ENCODE data around the gene GLB1L3.

Gene GLB1L3

GRCh38 chr11:134289789-134290188 lies 13.6 kb downstream of the GLB1L3 start:
- Histone ChIP-seq H3K36me3 (ENCODE audit: insufficient read depth, low read length) (peaks cover 6% of the 10 kb centered on the region), H3K4me1 (ENCODE audit: insufficient read depth, low read length) (peaks cover 8% of the 10 kb centered on the region; the same call in 1 of the 2 replicates), H3K27ac (ENCODE audit: low read depth, low read length) (no peak overlapping the region), H3K27me3 (ENCODE audit: insufficient read depth, low read length) (no peaks in the 10 kb centered on the region), H3K9me3 (ENCODE audit: insufficient read depth, low read depth, low read length) (no peaks in the 10 kb centered on the region), H3K4me3 (ENCODE audit: low read length) (no peak overlapping the region), H3K9ac (ENCODE audit: low read depth, low read length) (no peak overlapping the region)
- 76% methylated on average over 12 of the region's 12 CpGs for WGBS

DNA sequence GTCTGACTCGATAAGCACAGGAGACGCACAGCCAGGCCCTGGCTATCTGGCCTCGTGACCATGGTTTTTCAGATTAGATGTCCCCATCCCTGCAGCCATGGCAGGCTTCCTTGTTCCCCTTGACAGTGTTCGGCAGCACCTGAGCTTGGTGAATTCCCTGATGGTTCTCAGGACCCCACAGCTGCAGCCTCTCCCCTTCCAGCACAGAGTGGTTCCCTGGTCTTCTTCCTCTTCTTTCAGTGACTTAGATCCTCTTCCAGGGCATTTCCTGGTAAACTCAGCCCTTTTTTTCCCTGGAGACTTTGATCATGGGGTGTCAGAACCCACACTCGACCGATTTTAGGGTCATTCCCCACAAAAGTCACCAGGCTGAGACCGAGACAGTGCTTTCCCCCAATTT lies 14.5 kb downstream of the GLB1L3 start:
- Histone ChIP-seq H3K4me1 (ENCODE audit: insufficient read depth, low read length) (peaks cover 8% of the 10 kb centered on the region; the same call in 1 of the 2 replicates), H3K36me3 (ENCODE audit: insufficient read depth, low read length) (no peaks in the 10 kb centered on the region; the same call in 1 of the 2 replicates), H3K27me3 (ENCODE audit: insufficient read depth, low read length) (no peaks in the 10 kb centered on the region), H3K9ac (ENCODE audit: low read depth, low read length) (no peak overlapping the region), H3K27ac (ENCODE audit: low read depth, low read length) (no peak overlapping the region), H3K9me3 (ENCODE audit: insufficient read depth, low read depth, low read length) (no peaks in the 10 kb centered on the region), H3K4me3 (ENCODE audit: low read length) (no peak overlapping the region)
- WGBS, result 96% methylated on average over 7 of the region's 7 CpGs

DNA sequence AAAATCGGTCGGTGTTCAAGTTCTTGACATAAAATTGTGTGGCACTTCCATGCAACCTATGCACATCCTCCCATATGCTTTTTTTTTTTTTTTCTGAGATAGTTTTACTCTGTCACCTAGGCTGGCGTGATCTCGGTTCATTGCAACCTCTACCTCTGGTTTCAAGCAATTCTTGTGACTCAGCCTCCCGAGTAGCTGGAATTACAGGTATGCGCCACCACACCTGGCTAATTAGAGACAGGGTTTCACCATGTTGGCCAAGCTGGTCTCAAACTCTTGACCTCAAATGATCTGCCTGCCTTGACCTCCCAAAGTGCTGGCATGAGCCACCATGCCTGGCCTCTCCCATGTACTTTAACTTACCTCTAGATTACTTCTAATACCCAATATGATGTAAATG lies 15.0 kb downstream of the GLB1L3 start:
- no peaks in the 10 kb centered on the region for H3K9me3 ChIP-seq (ENCODE audit: insufficient read depth, low read depth, low read length)
- H3K27ac ChIP-seq (ENCODE audit: low read depth, low read length), result no peak overlapping the region
- no peak overlapping the region for H3K4me3 ChIP-seq (ENCODE audit: low read length)
- no peak overlapping the region for H3K9ac ChIP-seq (ENCODE audit: low read depth, low read length)
- WGBS, result 91% methylated on average over 6 of the region's 6 CpGs
- no peaks in the 10 kb centered on the region; the same call in 1 of the 2 replicates for H3K36me3 ChIP-seq (ENCODE audit: insufficient read depth, low read length)
- H3K4me1 ChIP-seq (ENCODE audit: insufficient read depth, low read length), result peaks cover 8% of the 10 kb centered on the region; the same call in 1 of the 2 replicates
- no peaks in the 10 kb centered on the region for H3K27me3 ChIP-seq (ENCODE audit: insufficient read depth, low read length)

GRCh38 chr11:134292661-134293060 lies 16.5 kb downstream of the GLB1L3 start:
- H3K9ac ChIP-seq (ENCODE audit: low read depth, low read length), result no peak overlapping the region
- H3K27ac ChIP-seq (ENCODE audit: low read depth, low read length), result no peak overlapping the region
- peaks cover 7% of the 10 kb centered on the region; the same call in 1 of the 2 replicates for H3K4me1 ChIP-seq (ENCODE audit: insufficient read depth, low read length)
- no peak overlapping the region for H3K4me3 ChIP-seq (ENCODE audit: low read length)
- no peaks in the 10 kb centered on the region for H3K9me3 ChIP-seq (ENCODE audit: insufficient read depth, low read depth, low read length)
- H3K36me3 ChIP-seq (ENCODE audit: insufficient read depth, low read length), result no peaks in the 10 kb centered on the region; the same call in 1 of the 2 replicates
- WGBS, result 89% methylated on average over 15 of the region's 15 CpGs
- no peaks in the 10 kb centered on the region for H3K27me3 ChIP-seq (ENCODE audit: insufficient read depth, low read length)

DNA sequence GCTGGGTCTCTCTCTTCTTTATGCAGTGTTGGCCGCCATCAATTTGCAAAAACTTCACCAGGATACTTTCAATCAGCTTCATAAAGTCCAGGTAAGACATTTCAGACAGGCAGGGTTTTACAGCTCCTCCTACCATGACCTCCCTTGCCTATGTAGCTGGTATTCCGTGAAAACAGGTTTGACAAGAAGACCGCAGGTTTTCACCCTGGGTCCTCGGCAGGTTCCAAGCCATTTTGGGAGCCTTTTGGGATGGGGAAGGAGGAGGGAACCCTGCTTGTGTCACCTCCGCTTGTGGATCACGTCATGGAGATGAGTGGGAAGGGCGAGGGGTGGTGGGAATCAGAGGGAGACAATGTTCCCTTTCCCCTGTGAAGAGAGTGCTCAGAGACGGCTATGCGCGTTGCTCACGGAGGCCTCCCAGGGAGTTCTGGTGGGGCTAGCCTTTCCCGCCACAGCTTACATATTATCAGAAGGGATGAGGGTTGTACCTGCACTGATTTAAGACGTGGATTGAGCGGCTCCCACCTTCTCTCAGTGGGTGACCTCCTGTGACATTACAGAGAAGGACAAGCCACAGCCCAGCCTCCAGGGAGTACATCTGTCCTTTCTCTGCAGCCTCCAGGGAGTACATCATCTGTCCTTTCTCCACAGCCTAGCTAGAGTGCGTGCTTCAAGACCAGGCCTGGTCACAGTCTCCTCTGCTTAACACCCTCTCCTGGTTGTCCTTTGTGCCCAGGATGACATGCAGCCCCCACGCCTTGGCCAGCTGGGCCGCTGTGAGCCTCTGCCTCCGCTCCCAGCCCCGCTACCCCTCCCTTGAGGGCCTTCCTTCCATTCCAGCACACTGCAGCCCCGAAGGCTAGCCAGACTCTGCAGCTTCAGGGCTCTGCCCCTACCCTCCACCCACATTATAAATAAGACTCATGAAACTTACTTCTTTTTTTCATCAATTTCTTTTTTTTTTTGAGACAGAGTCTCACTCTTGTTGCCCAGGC lies 17.2 kb downstream of the GLB1L3 start:
- H3K27ac ChIP-seq (ENCODE audit: low read depth, low read length), result no peak overlapping the region
- WGBS, result 88% methylated on average over 20 of the region's 20 CpGs
- no peaks in the 10 kb centered on the region; the same call in 1 of the 2 replicates for H3K36me3 ChIP-seq (ENCODE audit: insufficient read depth, low read length)
- H3K9ac ChIP-seq (ENCODE audit: low read depth, low read length), result no peak overlapping the region
- H3K9me3 ChIP-seq (ENCODE audit: insufficient read depth, low read depth, low read length), result no peaks in the 10 kb centered on the region
- peaks cover 4% of the 10 kb centered on the region; the same call in 1 of the 2 replicates for H3K4me1 ChIP-seq (ENCODE audit: insufficient read depth, low read length)
- no peaks in the 10 kb centered on the region for H3K27me3 ChIP-seq (ENCODE audit: insufficient read depth, low read length)
- H3K4me3 ChIP-seq (ENCODE audit: low read length), result no peak overlapping the region

- H3K4me1 ChIP-seq (ENCODE audit: insufficient read depth, low read length), result peaks cover under 1% of the 10 kb centered on the region; the same call in 1 of the 2 replicates
- H3K27me3 ChIP-seq (ENCODE audit: insufficient read depth, low read length), result no peaks in the 10 kb centered on the region
- 79% methylated on average over 9 of the region's 9 CpGs for WGBS
- H3K9ac ChIP-seq (ENCODE audit: low read depth, low read length), result no peak overlapping the region
- H3K36me3 ChIP-seq (ENCODE audit: insufficient read depth, low read length), result no peaks in the 10 kb centered on the region; the same call in 1 of the 2 replicates
- H3K27ac ChIP-seq (ENCODE audit: low read depth, low read length), result no peak overlapping the region
- H3K4me3 ChIP-seq (ENCODE audit: low read length), result no peak overlapping the region
- no peaks in the 10 kb centered on the region for H3K9me3 ChIP-seq (ENCODE audit: insufficient read depth, low read depth, low read length)
Measured at GRCh38 chr11:134294664-134295063, 18.5 kb downstream of the GLB1L3 start.

GRCh38 chr11:134312223-134312622 lies 36.0 kb downstream of the GLB1L3 start:
- Histone ChIP-seq H3K4me3 (ENCODE audit: low read length) (no peak overlapping the region), H3K27ac (ENCODE audit: low read depth, low read length) (no peak overlapping the region), H3K4me1 (ENCODE audit: insufficient read depth, low read length) (no peaks in the 10 kb centered on the region), H3K9ac (ENCODE audit: low read depth, low read length) (no peak overlapping the region), H3K27me3 (ENCODE audit: insufficient read depth, low read length) (no peaks in the 10 kb centered on the region), H3K36me3 (ENCODE audit: insufficient read depth, low read length) (peaks cover 5% of the 10 kb centered on the region; the same call in 1 of the 2 replicates), H3K9me3 (ENCODE audit: insufficient read depth, low read depth, low read length) (peaks cover 6% of the 10 kb centered on the region; the same call in 1 of the 2 replicates)
- 89% methylated on average over 12 of the region's 12 CpGs for WGBS

DNA sequence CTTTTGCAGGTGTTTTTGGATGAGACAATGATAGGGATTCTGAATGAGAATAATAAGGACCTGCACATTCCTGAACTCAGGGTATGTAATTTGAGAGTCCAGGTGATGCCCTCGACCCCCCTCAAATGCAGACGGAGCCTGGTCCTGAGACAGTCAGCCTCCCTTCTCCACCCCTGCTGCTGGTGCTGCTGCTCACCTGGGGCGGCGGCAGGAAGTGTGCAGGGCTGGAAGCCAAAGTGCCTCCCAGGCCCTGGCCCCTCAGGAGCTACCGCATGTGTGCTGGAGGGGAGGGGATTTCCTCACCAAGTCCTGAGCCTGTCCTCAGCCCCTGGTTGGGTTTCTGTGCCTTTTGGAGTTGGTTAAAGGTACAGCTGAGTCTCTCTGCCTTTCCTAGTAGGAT lies 36.6 kb downstream of the GLB1L3 start:
- no peak overlapping the region for H3K9ac ChIP-seq (ENCODE audit: low read depth, low read length)
- no peaks in the 10 kb centered on the region for H3K4me1 ChIP-seq (ENCODE audit: insufficient read depth, low read length)
- peaks cover 4% of the 10 kb centered on the region; the same call in 1 of the 2 replicates for H3K36me3 ChIP-seq (ENCODE audit: insufficient read depth, low read length)
- no peak overlapping the region for H3K4me3 ChIP-seq (ENCODE audit: low read length)
- WGBS, result 88% methylated on average over 5 of the region's 5 CpGs
- peaks cover 12% of the 10 kb centered on the region; the same call in 1 of the 2 replicates for H3K9me3 ChIP-seq (ENCODE audit: insufficient read depth, low read depth, low read length)
- H3K27ac ChIP-seq (ENCODE audit: low read depth, low read length), result no peak overlapping the region
- H3K27me3 ChIP-seq (ENCODE audit: insufficient read depth, low read length), result no peaks in the 10 kb centered on the region

- Histone ChIP-seq H3K27ac (ENCODE audit: low read depth, low read length) (no peak overlapping the region), H3K36me3 (ENCODE audit: insufficient read depth, low read length) (0 out of 2 replicates have a peak, but pooled peaks cover 2% of the 10 kb centered on the region), H3K27me3 (ENCODE audit: insufficient read depth, low read length) (no peaks in the 10 kb centered on the region), H3K9ac (ENCODE audit: low read depth, low read length) (no peak overlapping the region), H3K4me3 (ENCODE audit: low read length) (no peak overlapping the region), H3K4me1 (ENCODE audit: insufficient read depth, low read length) (no peaks in the 10 kb centered on the region), H3K9me3 (ENCODE audit: insufficient read depth, low read depth, low read length) (peaks cover 13% of the 10 kb centered on the region; the same call in 1 of the 2 replicates)
- 88% methylated on average over 10 of the region's 10 CpGs for WGBS
Measured at GRCh38 chr11:134313379-134313778, 37.2 kb downstream of the GLB1L3 start.

DNA sequence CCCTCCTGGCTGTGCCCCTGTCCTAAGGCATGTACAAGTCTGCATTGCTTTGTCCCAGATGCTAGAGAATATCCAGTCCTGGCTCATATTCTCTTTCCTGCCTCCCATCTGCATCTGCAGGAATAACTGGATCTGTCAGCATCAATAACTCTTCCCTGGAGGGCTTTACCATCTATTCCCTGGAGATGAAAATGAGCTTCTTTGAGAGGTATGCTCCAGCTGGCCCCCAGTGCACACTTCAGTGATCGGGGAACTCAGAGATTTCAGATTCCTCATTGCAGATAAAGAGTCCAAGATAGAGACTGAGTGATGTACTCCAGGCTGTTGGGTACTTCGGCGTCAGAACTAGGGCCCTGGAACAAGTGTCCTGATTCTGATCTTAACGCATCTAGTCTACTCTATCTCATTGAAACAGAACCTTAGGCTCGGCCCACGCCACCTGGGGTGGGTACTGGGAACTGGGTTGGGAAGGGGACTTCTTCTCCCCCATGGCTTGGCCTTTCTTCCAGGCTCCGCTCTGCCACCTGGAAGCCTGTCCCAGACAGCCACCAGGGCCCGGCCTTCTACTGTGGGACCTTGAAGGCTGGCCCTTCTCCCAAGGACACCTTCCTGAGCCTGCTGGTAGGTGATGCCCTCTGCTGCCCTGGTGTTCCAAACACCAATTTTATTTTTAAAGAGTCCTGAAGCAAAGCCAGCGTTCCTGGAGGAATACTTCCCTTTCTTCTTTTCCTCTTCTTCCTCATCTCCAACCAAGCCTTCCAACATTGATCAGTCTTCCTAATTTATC lies 37.8 kb downstream of the GLB1L3 start:
- no peak overlapping the region for H3K4me3 ChIP-seq (ENCODE audit: low read length)
- H3K36me3 ChIP-seq (ENCODE audit: insufficient read depth, low read length), result peaks cover 3% of the 10 kb centered on the region; the same call in 1 of the 2 replicates
- no peak overlapping the region for H3K9ac ChIP-seq (ENCODE audit: low read depth, low read length)
- H3K27ac ChIP-seq (ENCODE audit: low read depth, low read length), result no peak overlapping the region
- 83% methylated on average over 9 of the region's 9 CpGs for WGBS
- peaks cover 13% of the 10 kb centered on the region; the same call in 1 of the 2 replicates for H3K9me3 ChIP-seq (ENCODE audit: insufficient read depth, low read depth, low read length)
- no peaks in the 10 kb centered on the region for H3K4me1 ChIP-seq (ENCODE audit: insufficient read depth, low read length)
- H3K27me3 ChIP-seq (ENCODE audit: insufficient read depth, low read length), result no peaks in the 10 kb centered on the region

Data from HUES64 (cell line).